Endothelial cell of umbilical vein (primary cell): ENCODE measurements around the gene ITIH4. TPM values are rescaled to one million over a fixed set of nuclear protein-coding genes. Genes with fewer than 3 reads are reported as not detected.

ENCODE experiments used
- BruUV-seq: library from RNA; stranded (reverse); fragments of 400-500 nt; replicated peaks from 2 replicates; lab custom pipeline; 2021; lab: Mats Ljungman, UMichigan
- CTCF ChIA-PET: fragments of 300-600, 350-600 bp; sonication (Branson Sonifier 250); formaldehyde crosslinking; loops from one replicate; lab custom pipeline; 2021; ENCODE audit warnings: antibody characterized with exemption, inconsistent platforms; lab: Charles Lee
- POLR2A ChIA-PET: fragments of 300-600, 350-600 bp; sonication (Branson Sonifier 250); formaldehyde crosslinking; loops from one replicate; lab custom pipeline; 2021; ENCODE audit warnings: antibody characterized with exemption, inconsistent platforms; lab: Charles Lee
- DNase-seq: peaks from one replicate; pipeline ENCODE4 v3.0.0-alpha.2; 2011; ENCODE audit warnings: low read depth, low spot score
- FAIRE-seq: peaks from 2 replicates; lab custom pipeline; 2011; peaks lifted over from hg19 to GRCh38; lab: Jason Lieb, UNC
- H2AFZ ChIP-seq: 2 replicates; pipeline ENCODE4 v1.6.0; 2012; ENCODE audit warnings: low read depth, low read length, control low read depth, inconsistent platforms
- H3K27ac ChIP-seq: 2 replicates; pipeline ENCODE4 v1.5.1; 2011; ENCODE audit warnings: low read depth, mild to moderate bottlenecking, control low read depth, low read length, moderate library complexity; ENCODE audit not compliant: insufficient read depth
- H3K27me3 ChIP-seq, 2 experiments: 2 replicates each; pipeline versions ENCODE4 v1.6.0 to v1.6.1; 2011; ENCODE audit warnings: low read length in 2 of 2, mixed read lengths in 1 of 2; ENCODE audit not compliant: control insufficient read depth in 2 of 2, insufficient read depth in 2 of 2
- H3K36me3 ChIP-seq, 2 experiments: 2 replicates in 1 of 2; 3 replicates in 1 of 2; pipeline ENCODE4 v1.5.1; 2011; ENCODE audit warnings: low read length in 2 of 2, mild to moderate bottlenecking in 1 of 2, moderate library complexity in 1 of 2; ENCODE audit not compliant: control insufficient read depth in 2 of 2, insufficient read depth in 2 of 2; ENCODE audit errors: extremely low read depth in 1 of 2
- H3K4me1 ChIP-seq: 3 replicates; pipeline ENCODE4 v1.5.1; 2011; ENCODE audit warnings: mild to moderate bottlenecking, low read length; ENCODE audit not compliant: control insufficient read depth, insufficient read depth; ENCODE audit errors: extremely low read depth
- H3K4me2 ChIP-seq: 2 replicates; pipeline ENCODE4 v1.6.1; 2011; ENCODE audit warnings: low read length, control low read depth, mixed read lengths; ENCODE audit not compliant: insufficient read depth
- H3K4me3 ChIP-seq, 3 experiments: fragments of 200-600 bp in 1 of 3; sonication (generic), shearing (Covaris generic) in 1 of 3; replicated peaks in 1 of 3; 2 replicates each; pipeline ENCODE4 v1.5.1; 2011 to 2016; ENCODE audit warnings: control low read depth in 3 of 3, low read length in 3 of 3, mild to moderate bottlenecking in 2 of 3, inconsistent platforms in 1 of 3, low read depth in 1 of 3, moderate library complexity in 1 of 3; ENCODE audit not compliant: insufficient read depth in 1 of 3
- H3K79me2 ChIP-seq: 2 replicates; pipeline ENCODE4 v1.6.0; 2012; ENCODE audit warnings: low read length, inconsistent platforms; ENCODE audit not compliant: control insufficient read depth, insufficient read depth
- H3K9ac ChIP-seq: replicated peaks from 2 replicates; pipeline ENCODE3; 2011; ENCODE audit warnings: low read length, control low read depth; ENCODE audit not compliant: insufficient read depth; ENCODE audit errors: extremely low read depth
- H3K9me1 ChIP-seq: replicated peaks from 3 replicates; pipeline ENCODE4 v1.6.0; 2011; ENCODE audit warnings: mild to moderate bottlenecking, low read length; ENCODE audit not compliant: control insufficient read depth, insufficient read depth; ENCODE audit errors: extremely low read depth
- H3K9me3 ChIP-seq: replicated peaks from 2 replicates; pipeline ENCODE4 v1.5.1; 2012; ENCODE audit warnings: low read length, inconsistent platforms; ENCODE audit not compliant: control insufficient read depth, insufficient read depth
- H4K20me1 ChIP-seq: replicated peaks from 2 replicates; pipeline ENCODE3; 2011; ENCODE audit warnings: mild to moderate bottlenecking, low read length; ENCODE audit not compliant: control insufficient read depth, insufficient read depth; ENCODE audit errors: extremely low read depth
- CTCF ChIP-seq, 2 donors: IDR thresholded peaks; 1 replicate in 1 of 2; 2 replicates in 1 of 2; pipeline ENCODE4 v1.5.1; 2011; ENCODE audit warnings: low read length in 2 of 2, mild to moderate bottlenecking in 2 of 2, moderate library complexity in 2 of 2, control low read depth in 1 of 2, inconsistent platforms in 1 of 2, low read depth in 1 of 2; ENCODE audit not compliant: insufficient read depth in 1 of 2; ENCODE audit errors: extremely low read depth in 1 of 2
- EZH2 ChIP-seq: IDR thresholded peaks from 2 replicates; pipeline ENCODE4 v1.6.1; 2012; ENCODE audit warnings: borderline replicate concordance, low read depth, mild to moderate bottlenecking, moderate library complexity, low read length, inconsistent platforms; ENCODE audit not compliant: severe bottlenecking
- FOS ChIP-seq: IDR thresholded peaks from 2 replicates; pipeline ENCODE4 v1.6.1; 2011; ENCODE audit warnings: mild to moderate bottlenecking, low read length, moderate library complexity, borderline replicate concordance; ENCODE audit not compliant: insufficient read depth
- GATA2 ChIP-seq: IDR thresholded peaks from 2 replicates; pipeline ENCODE4 v1.7.0; 2011; ENCODE audit warnings: low read depth, mild to moderate bottlenecking, moderate library complexity, mixed read lengths, low read length; ENCODE audit not compliant: insufficient read length, insufficient read depth
- JUN ChIP-seq: IDR thresholded peaks from 2 replicates; pipeline ENCODE4 v1.6.1; 2011; ENCODE audit warnings: borderline replicate concordance, low read depth; ENCODE audit not compliant: insufficient read length, insufficient read depth
- MAX ChIP-seq: IDR thresholded peaks from 2 replicates; pipeline ENCODE4 v1.6.1; 2011; ENCODE audit not compliant: insufficient read depth, insufficient read length
- MYC ChIP-seq: IDR thresholded peaks from one replicate; pipeline ENCODE4 v1.6.1; 2011; ENCODE audit warnings: mild to moderate bottlenecking, low read depth, low read length
- POLR2A ChIP-seq: IDR thresholded peaks from 2 replicates; pipeline ENCODE4 v1.6.1; 2012; ENCODE audit warnings: low read depth, mild to moderate bottlenecking, control low read depth, low read length
- POLR2AphosphoS5 ChIP-seq: IDR thresholded peaks from 2 replicates; pipeline ENCODE4 v1.6.1; 2012; ENCODE audit warnings: low read depth, mild to moderate bottlenecking, control low read depth, low read length, moderate library complexity; ENCODE audit not compliant: insufficient read depth
- dilution Hi-C: fragments of 300-500 bp; cut with MboI; formaldehyde crosslinking; loops from one replicate; pipeline ENCODE4 v1.15.0; 2019; ENCODE audit warnings: low sequenced_read_pairs; ENCODE audit not compliant: extremely low pct_ligation_motif_present
- intact Hi-C: fragments of 100-400 bp; cut with micrococcal nuclease; formaldehyde crosslinking; loops from one replicate; pipeline ENCODE4 v1.10.0; 2022
- polyA plus RNA-seq, 4 experiments: library from polyadenylated mRNA; depleted of rRNA in 3 of 4; stranded (reverse) in 3 of 4; unstranded in 1 of 4; fragments of >200 nt; gene quantifications; 2 replicates each; pipeline versions ENCODE4 v1.2.1 to v1.2.3, GENCODE V29; 2011 to 2012; ENCODE audit warnings: missing spikeins in 1 of 4
- total RNA-seq: library from RNA; stranded (reverse); gene quantifications from 2 replicates; pipeline ENCODE4 v1.2.3, GENCODE V29; 2021

Gene ITIH4
- total and polyA plus RNA-seq, 2 donors (not counting 3 experiments of a cell fraction or from before 2014, with no cell fraction given) = 0.17 to 2.4 TPM

GRCh38 chr3:52854013-52854412, 23.5 kb upstream of the ITIH4 start:
- FAIRE-seq = no peak
- Histone ChIP-seq H3K79me2 (no peaks in the 10 kb centered on the region), H3K4me3 (no peak overlapping the region), H3K27me3 (no peaks in the 10 kb centered on the region), H3K9me3 (no peaks in the 10 kb centered on the region), H3K9ac (no peak overlapping the region), H4K20me1 (no peaks in the 10 kb centered on the region), H3K9me1 (no peaks in the 10 kb centered on the region), H3K4me1 (no peaks in the 10 kb centered on the region), H2AFZ (no peak overlapping the region), H3K27ac (no peak overlapping the region), H3K36me3 (peaks cover 0 to 5% of the 10 kb centered on the region in 2 experiments), H3K4me2 (no peak overlapping the region)
- dilution Hi-C loops = no loop called here
- BruUV-seq = no TSS peak
- intact Hi-C loops = no loop called here
- POLR2A ChIA-PET = no interaction called here
- TF ChIP-seq POLR2AphosphoS5 (no peak), EZH2 (no peak), FOS (no peak), CTCF (IDR thresholded peaks at IDR 0.05; ENCODE audit: extremely low read depth in 1 of 2, insufficient read depth in 1 of 2, low read depth in 1 of 2, low read length in 2 of 2) (no peak), MYC (no peak), POLR2A (no peak), GATA2 (no peak), JUN (no peak), MAX (no peak)
- CTCF ChIA-PET = interaction anchor here (1.6 to 2.1 kb wide), 3 partner anchors 9 to 222 kb away, joined by 3 to 11 read pairs (median 4); no protein-coding TSS in a partner anchor
- DNase-seq = no peak
